NT2/D1 (cell line): ENCODE measurements around the gene PPP1R1B.

Experiments used
- YY1 ChIP-seq: IDR thresholded peaks from 2 replicates; pipeline ENCODE4 v1.6.1; 2011; ENCODE audit not compliant: insufficient read length, insufficient read depth
- ZNF274 ChIP-seq: IDR thresholded peaks from 2 replicates; pipeline ENCODE4 v1.6.1; 2011; ENCODE audit warnings: mild to moderate bottlenecking, low read depth, low read length

GRCh38 chr17:39658760-39659159 is 32.0 kb downstream of the PPP1R1B start:
- TF ChIP-seq YY1 (no peak), ZNF274 (no peak)
